Activated CD8-positive, alpha-beta memory T cell treated with anti-CD3 and anti-CD28 coated beads, Interleukin-2, amount 50 U/mL, for 48 hours (primary cell): ENCODE results near the gene CPA5.

Source experiments
- DNase-seq: peaks from one replicate; pipeline ENCODE4 v3.0.0-alpha.2; 2020

Gene CPA5

GRCh38 chr7:130333832-130334231, 10.8 kb upstream of the CPA5 start:
- no peak for DNase-seq

- DNase-seq: no peak
Observed at GRCh38 chr7:130334274-130334673, 10.3 kb upstream of the CPA5 start.

GRCh38 chr7:130337410-130337971, 7.1 kb upstream of the CPA5 start:
- no peak for DNase-seq

GRCh38 chr7:130338233-130338632, 6.4 kb upstream of the CPA5 start:
- DNase-seq: no peak

- DNase-seq: no peak
Observed at GRCh38 chr7:130341882-130342281, 2.7 kb upstream of the CPA5 start.

DNA sequence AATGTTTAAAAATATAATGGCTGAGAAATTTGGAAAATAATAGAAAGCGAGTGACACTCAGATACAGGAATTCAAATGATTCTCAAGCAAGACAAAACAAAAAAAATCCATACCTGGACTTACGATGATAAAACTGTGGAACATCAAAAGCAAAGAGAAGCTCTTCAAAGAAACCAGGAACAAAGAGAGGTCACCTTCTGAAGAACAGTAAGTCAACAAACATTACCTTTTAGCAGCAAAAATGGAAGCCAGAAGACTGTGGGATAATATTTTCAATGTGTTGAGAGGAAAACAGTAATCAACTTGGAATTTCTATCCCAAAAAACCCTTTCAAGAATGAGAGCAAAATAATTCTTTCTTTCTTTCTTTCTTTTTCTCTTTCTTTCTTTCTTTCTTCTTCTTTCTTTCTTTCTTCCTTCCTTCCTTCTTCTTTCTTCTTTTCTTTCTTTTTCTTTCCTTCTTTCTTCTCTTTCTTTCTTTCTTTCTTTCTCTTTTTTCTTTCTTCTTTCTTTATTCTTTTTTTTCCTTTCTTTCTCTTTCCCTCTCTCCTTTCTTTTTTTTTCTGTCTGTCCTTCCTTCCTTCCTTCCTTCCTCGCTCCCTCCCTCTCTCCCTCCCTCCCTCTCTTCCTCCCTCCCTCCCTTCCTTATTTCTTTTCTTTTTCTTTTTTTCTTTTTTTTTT, 1.8 kb upstream of the CPA5 start:
- no peak for DNase-seq

DNA sequence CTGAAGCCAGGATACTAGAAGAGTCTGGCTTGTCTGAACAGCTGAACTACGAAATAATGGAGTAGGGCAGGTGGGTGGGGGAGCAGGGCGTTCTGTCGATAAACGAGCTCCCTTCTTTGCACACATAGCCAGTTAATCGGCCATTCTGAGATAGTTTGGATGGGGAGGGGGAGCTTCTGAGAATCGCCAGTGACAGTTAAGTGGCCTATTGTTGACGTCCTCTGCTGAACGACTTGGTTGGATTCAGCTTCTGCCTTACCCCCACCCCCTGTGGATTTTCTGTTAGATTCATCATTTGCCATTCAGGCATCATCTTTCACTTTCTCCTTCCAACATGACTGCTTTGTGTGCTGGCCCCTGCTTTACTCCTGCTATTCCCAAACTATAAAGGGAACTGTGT, 520 bp downstream of the CPA5 start:
- DNase-seq: no peak

DNA sequence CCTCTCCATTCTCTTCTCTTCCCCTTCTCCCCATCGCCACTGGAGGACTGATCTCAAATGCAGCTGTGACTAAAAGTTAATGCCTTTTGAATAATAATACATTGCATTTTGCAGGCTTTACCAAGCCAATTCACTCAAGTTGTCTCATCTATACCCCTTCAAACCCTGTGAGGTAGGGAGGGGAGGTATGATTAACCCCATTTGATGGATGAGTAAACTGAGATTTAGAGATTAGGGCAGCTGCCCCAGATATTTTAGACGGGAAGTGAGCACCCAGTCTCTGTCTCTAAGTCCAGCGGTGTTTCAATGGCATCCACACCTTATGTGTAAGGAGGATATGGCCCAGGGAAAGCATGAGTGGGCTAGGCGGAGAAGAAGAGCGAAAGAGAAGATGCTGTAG, 1.1 kb downstream of the CPA5 start:
- DNase-seq: no peak

DNA sequence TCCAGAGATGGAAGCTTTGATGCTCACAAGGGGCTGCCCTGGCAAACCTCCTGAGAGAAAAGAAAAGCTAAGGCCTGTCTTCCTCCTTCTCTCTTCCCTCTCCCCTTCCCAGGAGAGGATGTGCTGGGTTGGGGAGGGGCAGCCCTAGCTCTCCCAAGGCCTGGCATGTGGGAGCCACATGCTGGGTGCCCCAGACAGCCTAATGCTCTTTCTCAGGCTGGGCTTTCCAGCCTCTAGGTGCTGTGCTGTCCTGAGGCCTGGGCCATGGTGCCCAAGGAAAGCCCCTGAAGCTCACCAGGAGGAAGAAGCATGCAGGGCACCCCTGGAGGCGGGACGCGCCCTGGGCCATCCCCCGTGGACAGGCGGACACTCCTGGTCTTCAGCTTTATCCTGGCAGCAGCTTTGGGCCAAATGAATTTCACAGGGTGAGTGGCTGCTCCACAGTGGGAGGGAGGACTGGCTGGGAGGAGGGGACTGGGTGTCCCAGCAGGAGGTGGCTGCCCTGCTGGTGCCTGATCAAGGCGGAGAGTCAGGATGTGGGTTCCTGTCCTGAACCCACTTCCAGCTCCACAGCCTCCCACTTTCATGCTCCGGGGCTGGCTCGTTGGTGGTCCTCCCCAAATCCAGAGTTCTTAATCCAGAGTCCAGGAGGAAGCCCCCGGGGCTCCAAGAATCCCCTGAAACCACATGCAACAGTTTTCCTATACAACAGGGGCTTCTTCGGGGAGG, 1.7 kb downstream of the CPA5 start:
- DNase-seq: no peak

DNA sequence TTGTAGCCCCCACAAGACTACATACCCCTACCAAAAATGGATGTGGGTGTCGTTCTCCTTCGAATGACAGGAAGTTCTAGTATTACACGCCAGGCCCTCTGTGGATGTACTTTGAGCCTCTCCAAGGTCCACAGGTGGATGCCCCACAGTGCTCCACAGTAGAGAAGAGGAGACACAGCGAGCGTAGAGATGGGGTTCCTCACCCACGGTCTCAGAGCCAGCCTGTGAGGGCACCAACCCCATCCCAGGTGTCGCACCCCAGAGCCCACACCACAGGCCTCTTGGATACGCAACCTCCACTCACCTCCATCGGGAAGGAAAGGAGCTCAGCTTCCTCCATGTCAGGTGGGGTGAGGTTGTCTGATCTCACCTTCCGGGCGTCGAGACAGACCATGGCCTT, 2.3 kb downstream of the CPA5 start:
- DNase-seq: no peak

DNA sequence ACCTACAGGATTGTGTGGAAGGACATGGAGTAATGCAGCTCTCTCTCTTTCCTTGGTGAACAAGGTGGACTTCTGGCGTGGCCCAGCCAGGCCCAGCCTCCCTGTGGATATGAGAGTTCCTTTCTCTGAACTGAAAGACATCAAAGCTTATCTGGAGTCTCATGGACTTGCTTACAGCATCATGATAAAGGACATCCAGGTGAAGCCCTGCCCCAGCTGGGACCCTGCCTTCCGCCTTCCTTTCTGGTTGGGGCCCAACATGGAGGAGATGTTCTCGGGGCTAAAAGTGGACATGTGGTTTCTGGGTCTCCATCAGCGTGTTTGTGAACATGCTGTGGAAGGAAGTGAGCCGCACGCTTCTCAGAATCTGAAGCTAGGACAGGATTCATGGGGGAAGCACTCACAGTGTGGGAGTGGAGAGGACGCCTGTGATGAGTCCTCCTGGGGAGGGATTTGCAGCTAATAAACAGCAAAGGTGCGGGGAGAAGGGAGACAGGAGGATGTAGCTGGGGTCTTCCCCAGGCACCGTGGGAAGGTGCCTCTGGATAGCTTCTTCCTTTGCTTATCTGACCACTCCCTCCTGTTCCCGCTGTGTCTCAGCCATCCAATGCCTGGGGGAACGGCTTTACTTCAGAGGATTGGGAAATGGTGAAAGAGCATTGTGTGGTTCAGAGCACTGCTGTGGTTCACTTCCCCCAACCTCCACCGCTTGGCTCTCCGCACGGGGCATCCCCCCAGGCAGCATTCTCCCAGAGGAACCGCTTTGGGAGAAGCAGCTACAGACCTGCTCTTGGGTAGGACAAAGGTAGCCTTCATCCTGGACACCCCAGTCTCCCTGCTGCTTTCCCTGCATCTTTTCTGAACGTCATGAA, 5.5 kb downstream of the CPA5 start:
- no peak for DNase-seq

- no peak for DNase-seq
Observed at GRCh38 chr7:130350945-130351790, 6.6 kb downstream of the CPA5 start.

DNA sequence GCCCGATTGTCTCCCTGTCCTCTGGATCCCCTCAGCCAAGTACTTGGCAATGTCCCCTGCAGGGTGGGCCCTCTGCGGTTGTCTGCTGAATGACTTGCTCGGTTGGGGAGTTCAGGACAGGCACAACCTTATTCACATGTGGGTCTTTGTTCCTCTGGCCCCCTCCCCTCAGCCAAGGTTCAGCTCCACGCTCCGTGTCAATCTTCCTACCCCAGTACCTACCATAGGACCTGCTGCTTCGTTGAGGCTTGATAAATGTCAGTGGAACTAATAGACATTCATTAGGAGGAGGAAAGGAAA, 7.1 kb downstream of the CPA5 start:
- no peak for DNase-seq

GRCh38 chr7:130352194-130353074, 7.8 kb downstream of the CPA5 start:
- DNase-seq: no peak

- DNase-seq: no peak
Observed at GRCh38 chr7:130353196-130353595, 8.6 kb downstream of the CPA5 start.

GRCh38 chr7:130356121-130356875, 11.7 kb downstream of the CPA5 start:
- no peak for DNase-seq

- no peak for DNase-seq
Observed at GRCh38 chr7:130356876-130357611, 12.4 kb downstream of the CPA5 start.

DNA sequence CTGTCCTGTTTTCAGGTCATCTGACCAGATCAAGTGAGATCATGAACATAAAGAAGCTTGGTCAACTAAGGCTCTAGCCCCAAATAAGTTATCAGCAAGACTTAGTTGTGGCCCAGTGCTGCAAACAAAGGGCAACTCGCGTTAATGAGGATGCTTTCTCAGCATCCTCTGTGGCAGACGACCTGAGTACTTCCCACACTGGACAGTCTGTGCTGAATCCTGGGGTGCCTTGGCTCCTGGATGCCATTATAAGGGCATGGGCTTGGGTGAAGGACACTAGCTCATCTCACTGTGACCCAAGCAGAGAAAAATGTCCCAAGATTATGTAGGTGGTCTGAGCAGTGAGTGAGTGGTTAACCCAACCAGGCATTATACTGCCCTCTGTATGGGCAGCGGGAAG, 13.9 kb downstream of the CPA5 start:
- no peak for DNase-seq

GRCh38 chr7:130359276-130359857, 14.8 kb downstream of the CPA5 start:
- DNase-seq: no peak

DNA sequence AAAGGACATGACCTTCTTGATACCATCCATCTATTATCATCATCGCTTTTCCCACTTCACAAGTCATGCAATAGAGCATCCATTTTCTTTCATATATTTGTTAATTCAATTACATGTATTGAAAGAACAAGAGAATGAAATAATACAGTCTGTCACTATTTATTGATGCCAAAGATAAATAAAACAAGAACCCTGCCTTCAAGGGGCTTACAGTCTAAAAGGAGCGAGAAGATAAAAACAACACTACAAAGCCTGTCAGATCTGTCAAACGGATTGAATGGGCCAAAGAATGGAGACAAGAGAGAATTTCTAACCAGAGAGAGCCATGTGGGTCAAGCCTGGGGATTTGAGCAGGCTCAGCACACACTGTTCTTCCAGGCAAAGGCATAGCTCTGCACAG, 15.9 kb downstream of the CPA5 start:
- DNase-seq: no peak
